D721Med (cell line): ENCODE data around the gene COL20A1.

ENCODE experiments used
- DNase-seq: peaks from one replicate; pipeline ENCODE4 v3.0.0; 2011; ENCODE audit warnings: low spot score; ENCODE audit not compliant: insufficient read length
- FAIRE-seq: peaks from 2 replicates; lab custom pipeline; 2011; peaks lifted over from hg19 to GRCh38; lab: Jason Lieb, UNC
- TF ChIP-seq, protein P1 (sequence below): IDR thresholded peaks from 2 replicates; pipeline ENCODE4 v1.5.1; 2012; ENCODE audit warnings: mild to moderate bottlenecking, control low read depth; ENCODE audit not compliant: insufficient read depth; ENCODE audit errors: missing control alignments

The COL20A1 gene

DNA sequence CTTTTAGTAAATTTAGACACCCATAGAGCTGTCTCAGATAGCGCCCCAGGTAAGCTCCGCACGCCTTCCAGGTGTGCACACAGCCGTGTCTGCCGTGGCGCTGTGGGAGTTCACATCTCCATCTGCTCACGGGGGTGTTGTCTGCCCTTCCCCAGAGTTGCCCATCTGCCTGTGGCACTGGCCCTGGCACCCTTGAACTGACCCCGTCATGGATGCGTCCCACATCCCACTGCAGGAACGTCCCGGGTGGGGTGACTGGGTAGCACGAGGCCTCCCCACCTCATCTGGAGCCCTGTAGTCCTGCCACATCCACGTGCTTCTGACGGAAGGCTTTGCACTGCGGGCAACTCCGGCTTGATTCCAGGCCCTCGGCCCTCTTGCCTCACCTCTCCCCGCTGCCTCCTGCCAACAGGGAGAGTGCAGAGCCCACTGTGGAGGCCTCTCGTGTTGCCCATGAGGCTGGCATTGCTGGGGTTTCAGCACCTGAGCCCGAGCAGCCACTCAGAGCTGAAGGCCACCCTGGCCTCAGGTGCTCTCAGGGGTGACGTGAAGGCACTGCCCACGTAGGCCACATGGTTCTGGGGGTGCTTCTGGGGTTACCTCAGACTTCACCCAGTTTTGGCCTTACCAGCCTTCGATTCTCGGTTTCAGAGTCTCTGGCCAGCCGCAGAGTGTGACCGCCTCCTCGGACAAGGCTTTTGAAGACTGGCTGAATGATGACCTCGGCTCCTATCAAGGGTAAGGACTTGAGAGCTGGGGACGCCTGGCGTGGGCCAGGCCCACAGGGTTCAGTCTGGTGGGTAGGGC lies 15.3 kb upstream of the COL20A1 start:
- TF ChIP-seq, protein P1, sequence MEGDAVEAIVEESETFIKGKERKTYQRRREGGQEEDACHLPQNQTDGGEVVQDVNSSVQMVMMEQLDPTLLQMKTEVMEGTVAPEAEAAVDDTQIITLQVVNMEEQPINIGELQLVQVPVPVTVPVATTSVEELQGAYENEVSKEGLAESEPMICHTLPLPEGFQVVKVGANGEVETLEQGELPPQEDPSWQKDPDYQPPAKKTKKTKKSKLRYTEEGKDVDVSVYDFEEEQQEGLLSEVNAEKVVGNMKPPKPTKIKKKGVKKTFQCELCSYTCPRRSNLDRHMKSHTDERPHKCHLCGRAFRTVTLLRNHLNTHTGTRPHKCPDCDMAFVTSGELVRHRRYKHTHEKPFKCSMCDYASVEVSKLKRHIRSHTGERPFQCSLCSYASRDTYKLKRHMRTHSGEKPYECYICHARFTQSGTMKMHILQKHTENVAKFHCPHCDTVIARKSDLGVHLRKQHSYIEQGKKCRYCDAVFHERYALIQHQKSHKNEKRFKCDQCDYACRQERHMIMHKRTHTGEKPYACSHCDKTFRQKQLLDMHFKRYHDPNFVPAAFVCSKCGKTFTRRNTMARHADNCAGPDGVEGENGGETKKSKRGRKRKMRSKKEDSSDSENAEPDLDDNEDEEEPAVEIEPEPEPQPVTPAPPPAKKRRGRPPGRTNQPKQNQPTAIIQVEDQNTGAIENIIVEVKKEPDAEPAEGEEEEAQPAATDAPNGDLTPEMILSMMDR = no peak
- DNase-seq (no peak), FAIRE-seq (no peak)

DNA sequence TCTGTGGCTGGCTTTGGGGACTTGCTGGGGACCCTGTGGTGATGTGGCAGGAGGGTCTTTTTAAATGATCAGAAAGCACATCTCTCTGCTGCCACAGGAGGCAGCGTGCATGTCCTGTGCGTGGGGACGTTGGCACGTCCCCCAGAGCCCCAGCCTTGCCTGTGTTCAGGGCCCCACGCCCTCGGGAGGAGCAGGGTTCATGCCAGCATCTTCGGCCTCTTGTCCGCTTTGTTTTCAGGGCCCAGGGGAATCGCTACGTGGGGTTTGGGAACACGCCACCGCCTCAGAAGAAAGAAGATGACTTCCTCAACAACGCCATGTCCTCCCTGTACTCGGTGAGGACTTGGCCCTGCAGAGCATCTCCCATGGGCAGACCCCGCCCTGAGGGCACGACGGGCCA lies 14.3 kb upstream of the COL20A1 start:
- no peak for DNase-seq
- FAIRE-seq = no peak
- TF ChIP-seq, protein P1 = no peak

DNA sequence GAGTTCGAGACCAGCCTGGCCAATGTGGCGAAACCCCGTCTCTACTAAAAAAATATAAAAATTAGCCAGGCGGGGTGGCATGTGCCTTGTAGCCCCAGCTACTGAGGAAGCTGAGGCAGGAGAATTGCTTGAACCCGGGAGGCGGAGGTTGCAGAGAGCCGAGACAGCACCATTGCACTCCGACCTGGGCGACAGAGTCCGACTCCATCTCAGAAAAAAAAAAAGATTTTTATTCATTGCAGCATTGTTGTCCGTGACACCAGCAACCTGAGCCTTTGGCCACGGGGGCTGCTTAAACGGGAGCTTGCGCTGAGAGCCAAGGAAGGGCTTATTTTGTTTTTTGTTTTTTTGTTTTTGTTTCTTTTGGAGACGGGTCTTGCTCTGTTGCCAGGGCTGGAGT lies 13.1 kb upstream of the COL20A1 start:
- TF ChIP-seq, protein P1 = no peak
- DNase-seq = no peak
- FAIRE-seq = no peak

DNA sequence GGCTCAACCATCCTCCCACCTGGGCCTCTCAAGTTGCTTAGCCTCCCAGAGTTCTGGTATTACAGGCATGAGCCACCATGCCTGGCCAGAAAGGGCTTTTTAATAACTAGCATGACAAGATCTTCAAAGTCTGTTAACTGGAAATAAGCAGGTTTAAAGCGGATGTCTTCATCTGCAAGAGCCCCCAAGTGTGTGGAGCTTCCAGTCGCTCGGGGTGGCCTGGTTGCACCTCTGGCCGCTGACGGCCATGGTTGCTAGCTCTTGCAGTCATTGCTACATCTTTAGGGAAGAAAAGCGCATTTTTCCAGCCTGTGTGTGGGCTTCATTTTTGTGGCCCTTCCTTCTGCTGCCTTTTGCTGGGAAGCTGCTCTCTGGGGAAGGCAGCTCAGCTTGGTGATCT lies 12.6 kb upstream of the COL20A1 start:
- FAIRE-seq = no peak
- no peak for DNase-seq
- TF ChIP-seq, protein P1 = no peak

DNA sequence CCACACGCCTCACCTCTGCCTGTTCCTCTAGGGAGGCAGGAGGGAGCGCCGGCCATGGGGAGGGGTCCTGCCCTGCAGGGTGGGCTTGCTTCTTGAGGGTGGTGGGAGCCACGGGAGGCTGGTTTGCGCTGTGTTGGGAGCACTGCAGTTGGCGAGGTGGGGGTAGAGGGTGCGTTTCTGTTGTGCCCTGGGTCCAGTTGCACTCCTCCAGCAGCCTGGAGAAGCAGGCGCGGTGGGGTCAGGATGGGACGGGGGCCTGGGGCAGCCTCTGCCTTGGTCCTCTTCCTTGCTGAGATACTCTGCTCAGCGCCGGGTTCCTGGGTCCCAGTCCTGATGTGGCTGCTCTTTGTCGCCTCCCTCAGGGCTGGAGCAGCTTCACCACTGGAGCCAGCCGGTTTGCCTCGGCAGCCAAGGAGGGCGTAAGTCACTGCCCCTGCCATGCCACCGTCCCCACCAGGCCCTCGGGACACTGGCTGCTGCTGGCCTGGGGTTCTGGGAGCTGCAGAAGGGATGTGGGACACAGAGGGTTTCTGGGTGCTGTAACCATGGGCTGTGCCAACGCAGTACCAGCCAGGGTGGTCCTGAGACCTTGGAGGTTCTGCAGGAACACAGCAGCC lies 11.9 kb upstream of the COL20A1 start:
- DNase-seq (no peak), FAIRE-seq (no peak)
- TF ChIP-seq, protein P1 = peak; percentile 25

DNA sequence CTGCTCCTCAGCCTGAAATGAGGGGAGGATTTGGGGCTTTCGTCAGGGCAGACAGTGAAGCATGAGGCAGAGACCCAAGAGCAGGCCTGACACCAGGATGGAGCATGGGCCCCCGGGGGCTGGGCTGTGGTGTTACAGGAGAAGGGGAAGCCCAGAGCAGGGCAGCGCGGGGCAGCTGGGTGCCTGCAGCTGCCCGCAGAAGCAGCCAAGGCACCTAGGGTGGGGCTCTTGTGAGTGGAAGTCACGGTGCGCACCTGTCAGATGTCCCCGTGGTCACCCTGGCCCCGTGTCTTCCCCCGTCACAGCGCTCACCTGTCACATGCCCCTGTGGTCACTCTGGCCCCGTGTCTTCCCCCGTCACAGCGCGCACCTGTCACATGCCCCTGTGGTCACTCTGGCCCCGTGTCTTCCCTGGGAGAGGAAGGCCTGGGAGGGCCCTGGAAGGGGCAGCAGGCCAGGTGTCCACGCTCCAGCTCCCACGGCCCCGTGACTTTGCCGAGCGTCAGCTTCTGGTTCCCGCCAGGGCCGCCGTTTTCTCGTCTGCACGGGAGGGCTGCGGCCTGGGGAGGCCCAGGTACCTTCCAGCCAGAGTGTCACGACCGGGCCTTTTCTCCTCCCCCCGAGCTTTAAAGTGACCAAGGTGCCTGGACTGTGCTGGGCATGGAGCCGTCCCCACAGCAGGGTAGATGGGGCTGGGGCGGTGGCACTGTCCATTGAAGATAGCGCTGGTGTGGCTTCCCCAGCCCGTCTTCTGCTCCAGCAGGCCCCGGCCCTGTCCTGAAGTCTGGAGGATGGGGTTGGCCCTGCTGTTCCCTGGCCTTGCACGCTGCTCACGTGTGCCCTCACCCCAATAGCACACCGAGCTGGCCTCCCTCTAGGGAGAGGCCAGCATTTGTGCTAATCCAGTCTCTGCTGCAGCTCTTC lies 11.0 kb upstream of the COL20A1 start:
- no peak for FAIRE-seq

More for the DNA sequence above, 11.0 kb upstream of the COL20A1 start:
- TF ChIP-seq, protein P1 = no peak
- DNase-seq = no peak
